DND-41 (cell line): ENCODE data around the gene PPIF.

ENCODE experiments used
- EZH2 ChIP-seq: IDR thresholded peaks from 3 replicates; pipeline ENCODE4 v1.6.1; 2012; ENCODE audit warnings: borderline replicate concordance, low read depth, mild to moderate bottlenecking, moderate library complexity, low read length, inconsistent platforms; ENCODE audit not compliant: severe bottlenecking
- TF ChIP-seq, protein P1 (sequence below): IDR thresholded peaks from 2 replicates; pipeline ENCODE4 v1.5.1; 2012; ENCODE audit warnings: borderline replicate concordance, low read length, moderate library complexity, mild to moderate bottlenecking; ENCODE audit not compliant: poor library complexity, severe bottlenecking; ENCODE audit errors: extremely low read depth

DNA sequence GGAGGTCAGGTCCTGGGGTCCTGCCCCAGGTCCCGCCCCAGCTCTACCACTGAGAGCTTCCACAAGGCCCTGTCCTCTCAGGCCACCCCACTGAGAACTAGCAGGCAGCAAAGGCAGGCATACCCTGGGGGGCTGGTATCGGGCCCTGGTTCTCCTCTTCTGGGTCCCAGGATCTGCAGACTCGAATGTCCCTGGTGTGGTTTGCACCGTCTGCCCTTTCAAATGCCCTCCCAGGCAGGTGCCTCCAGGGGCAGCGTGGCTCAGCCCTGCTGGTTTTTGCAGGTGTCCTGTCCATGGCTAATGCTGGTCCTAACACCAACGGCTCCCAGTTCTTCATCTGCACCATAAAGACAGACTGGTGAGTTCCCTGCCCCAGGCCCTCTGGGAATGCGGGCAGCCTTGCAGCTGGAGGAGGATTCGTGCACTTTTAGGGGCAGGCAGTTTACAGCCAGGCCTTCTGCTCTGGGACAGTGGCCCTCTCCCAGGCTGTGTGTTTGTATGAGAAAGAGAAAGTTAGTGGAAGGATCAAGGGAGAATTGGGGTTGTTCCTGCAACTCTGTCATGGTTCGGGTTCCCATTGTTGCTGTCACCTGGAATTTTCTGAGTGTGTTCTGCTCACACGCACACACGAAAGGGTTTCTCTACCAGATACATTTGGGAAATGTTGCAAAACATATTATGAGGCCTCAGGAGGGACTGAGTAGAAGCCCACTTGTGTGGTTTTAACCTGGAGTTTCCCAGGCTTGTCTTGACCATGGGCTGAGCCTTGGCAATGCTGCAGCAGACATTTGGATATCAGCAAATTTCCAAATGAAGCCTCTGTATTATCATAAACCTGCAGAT lies 5.0 kb downstream of the PPIF start:
- TF ChIP-seq, protein P1, sequence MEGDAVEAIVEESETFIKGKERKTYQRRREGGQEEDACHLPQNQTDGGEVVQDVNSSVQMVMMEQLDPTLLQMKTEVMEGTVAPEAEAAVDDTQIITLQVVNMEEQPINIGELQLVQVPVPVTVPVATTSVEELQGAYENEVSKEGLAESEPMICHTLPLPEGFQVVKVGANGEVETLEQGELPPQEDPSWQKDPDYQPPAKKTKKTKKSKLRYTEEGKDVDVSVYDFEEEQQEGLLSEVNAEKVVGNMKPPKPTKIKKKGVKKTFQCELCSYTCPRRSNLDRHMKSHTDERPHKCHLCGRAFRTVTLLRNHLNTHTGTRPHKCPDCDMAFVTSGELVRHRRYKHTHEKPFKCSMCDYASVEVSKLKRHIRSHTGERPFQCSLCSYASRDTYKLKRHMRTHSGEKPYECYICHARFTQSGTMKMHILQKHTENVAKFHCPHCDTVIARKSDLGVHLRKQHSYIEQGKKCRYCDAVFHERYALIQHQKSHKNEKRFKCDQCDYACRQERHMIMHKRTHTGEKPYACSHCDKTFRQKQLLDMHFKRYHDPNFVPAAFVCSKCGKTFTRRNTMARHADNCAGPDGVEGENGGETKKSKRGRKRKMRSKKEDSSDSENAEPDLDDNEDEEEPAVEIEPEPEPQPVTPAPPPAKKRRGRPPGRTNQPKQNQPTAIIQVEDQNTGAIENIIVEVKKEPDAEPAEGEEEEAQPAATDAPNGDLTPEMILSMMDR, result no peak
- no peak for TF ChIP-seq EZH2
